GM18951 (cell line): ENCODE results near the gene ACSM2B.
"Not testable (repeated sequence)": the region's sequence is repeated elsewhere in the genome, so short reads cannot be mapped to it uniquely, and the experiment has no call there.

ENCODE experiments used
- POLR2A ChIP-seq: IDR thresholded peaks from 4 replicates; pipeline ENCODE4 v1.6.1; 2011; ENCODE audit warnings: mild to moderate bottlenecking; ENCODE audit not compliant: insufficient read length, insufficient read depth; ENCODE audit errors: extremely low read depth
- in situ Hi-C: fragments of 300-500 bp; cut with MboI; formaldehyde crosslinking; loops from one replicate; pipeline ENCODE4 v1.12.0; 2022; ENCODE audit warnings: low sequenced_read_pairs, mixed read lengths, inconsistent platforms; ENCODE audit not compliant: unreplicated experiment

Gene ACSM2B

DNA sequence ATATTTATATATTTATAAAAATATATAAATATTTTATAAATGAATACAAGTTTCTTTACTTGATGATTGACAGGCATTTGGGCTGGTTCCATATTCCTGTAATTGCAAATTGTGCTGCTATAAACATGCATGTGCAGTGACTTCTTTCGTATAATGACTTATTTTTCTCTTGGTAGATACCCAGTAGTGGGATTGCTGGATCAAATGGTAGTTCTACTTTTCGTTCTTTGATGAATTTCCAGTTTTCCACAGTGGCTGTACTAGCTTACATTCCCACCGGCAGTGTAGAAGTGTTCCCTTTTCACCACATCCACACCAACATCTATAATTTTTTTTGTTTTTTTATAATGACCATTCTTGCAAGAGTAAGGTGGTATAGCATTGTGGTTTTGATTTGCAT lies 7.8 kb downstream of the ACSM2B start:
- no peak for TF ChIP-seq POLR2A
- in situ Hi-C loops: no loop called here

DNA sequence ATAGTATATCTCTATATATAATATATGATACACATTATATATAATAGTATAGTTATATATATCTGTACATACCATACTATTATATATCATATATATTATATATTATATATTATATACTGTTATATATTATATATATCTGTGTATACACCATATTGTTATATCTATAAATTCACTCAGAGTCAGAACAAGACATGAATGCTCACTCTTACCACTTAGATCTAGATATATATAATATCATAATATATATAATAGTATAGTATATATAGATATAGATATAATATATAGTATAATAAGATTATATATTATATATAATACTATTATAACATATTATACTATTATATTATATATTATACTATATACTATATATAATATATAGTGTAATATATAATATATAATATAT lies 9.3 kb downstream of the ACSM2B start:
- no peak for TF ChIP-seq POLR2A
- in situ Hi-C loops: no loop called here

DNA sequence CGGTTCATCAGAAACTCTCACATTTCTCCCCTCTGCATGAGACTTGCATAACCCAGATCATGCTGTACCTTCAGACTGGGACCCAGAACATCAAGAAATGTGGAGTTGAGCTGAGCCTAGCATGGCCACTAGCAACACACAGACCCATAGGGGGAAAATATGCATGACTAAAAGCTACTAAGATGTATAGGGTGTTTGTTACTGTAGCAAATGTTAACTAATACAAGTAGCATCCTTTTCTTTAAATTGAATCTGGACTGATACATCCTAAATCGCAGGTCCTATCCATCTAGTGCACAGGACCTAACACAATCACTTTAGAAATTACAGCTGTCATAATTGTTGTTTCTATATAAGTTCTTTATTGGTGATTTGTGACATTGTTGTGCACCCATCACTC lies 10.8 kb downstream of the ACSM2B start:
- in situ Hi-C loops: not testable (repeated sequence)

DNA sequence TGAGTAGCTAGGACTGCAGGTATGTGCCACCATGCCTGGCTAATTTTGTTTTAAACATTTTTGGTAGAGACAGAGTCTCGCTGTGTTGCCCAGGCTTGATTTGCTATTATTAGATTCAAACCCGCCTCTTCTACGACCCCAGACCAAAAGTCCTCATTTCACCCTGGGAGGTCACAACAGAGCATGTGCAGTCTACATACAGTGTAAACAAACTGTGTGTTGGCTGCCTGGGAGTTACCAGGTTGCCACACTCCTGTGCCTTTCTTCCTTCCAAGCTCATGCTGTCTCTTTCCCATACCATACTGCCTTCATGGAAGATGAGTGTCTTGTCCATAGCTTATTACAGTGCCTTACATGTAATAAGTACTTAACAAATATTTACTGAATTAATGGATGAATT lies 11.9 kb downstream of the ACSM2B start:
- in situ Hi-C loops: not testable (repeated sequence)

DNA sequence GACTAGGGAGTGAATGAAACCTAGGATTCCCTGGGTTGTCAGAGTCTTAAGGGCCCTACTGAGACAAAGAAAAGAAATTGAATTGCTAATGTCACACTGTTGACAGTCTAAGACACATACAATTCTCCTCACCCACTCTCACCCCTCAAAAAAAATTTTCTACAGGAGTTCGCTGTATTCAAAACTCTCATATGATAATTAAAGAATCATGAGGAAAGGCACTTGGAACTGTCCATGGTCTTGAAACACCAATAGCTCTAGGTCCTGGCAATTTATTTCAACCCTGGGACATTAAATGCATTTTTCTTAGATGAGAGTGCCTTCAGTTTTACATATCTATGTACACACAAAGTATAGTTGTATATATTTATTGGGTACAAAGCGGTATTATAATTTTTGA lies 20.5 kb downstream of the ACSM2B start:
- in situ Hi-C loops: loop anchor here (5.0 kb wide), 1 partner anchor 88 kb away; no protein-coding TSS in a partner anchor

DNA sequence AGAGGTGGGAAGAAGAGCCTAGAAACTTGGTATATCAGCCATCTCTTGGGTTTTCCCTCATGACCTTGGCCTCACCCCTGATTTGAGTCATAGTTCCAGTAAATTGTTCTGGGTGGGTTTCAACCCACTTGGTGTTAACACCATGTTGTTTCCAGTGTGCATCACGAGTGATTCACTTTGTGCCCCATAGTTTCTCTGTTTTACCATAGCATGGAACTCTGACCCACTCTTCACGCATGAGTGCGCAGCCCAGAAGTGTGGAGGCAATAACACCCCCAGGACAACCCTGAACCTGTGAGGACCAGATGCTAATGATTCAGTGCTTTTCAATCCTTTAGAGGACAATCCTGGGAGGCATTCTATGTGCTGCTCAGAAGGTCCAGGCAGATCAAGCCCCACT lies 21.5 kb downstream of the ACSM2B start:
- in situ Hi-C loops: loop anchor here (5.0 kb wide), 1 partner anchor 87 kb away; no protein-coding TSS in a partner anchor

DNA sequence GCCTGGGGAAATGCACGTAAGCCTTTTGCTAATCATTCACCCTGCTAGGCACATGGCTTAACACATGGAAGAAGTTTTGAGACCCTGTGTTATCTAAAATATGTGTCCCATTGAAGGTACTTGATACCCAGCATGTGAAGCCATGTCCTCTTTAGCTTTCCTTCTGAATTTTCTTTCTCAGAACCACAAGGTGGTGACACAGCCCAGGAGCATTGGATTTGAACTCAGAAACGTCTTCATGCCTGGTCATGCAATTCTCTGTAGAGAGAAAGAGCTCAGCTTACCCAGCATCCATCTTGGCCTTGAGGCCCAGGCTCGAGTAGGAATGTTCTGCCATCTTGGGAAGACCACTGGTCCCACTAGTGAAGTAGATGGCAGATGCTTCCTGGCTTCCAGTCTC lies 22.7 kb downstream of the ACSM2B start:
- in situ Hi-C loops: not testable (repeated sequence)

DNA sequence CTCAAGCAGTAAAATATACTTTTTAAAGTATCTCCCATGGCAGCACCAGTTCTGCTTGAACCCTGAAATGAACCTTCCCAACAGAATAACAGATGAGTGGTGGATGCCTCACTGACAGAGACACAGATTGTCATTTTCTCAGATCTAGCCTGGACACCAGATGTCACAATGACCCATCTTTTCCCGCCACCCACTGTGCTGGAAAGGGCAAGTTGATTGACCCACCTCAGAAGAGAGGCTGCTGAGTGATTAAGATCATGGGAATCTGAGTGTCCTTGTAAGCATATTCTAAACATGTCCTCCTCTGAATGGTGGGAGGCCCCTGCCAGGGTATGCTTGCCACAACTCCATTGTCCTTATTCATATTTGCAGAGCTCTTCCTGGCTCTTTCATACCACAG lies 29.2 kb downstream of the ACSM2B start:
- in situ Hi-C loops: not testable (repeated sequence)

DNA sequence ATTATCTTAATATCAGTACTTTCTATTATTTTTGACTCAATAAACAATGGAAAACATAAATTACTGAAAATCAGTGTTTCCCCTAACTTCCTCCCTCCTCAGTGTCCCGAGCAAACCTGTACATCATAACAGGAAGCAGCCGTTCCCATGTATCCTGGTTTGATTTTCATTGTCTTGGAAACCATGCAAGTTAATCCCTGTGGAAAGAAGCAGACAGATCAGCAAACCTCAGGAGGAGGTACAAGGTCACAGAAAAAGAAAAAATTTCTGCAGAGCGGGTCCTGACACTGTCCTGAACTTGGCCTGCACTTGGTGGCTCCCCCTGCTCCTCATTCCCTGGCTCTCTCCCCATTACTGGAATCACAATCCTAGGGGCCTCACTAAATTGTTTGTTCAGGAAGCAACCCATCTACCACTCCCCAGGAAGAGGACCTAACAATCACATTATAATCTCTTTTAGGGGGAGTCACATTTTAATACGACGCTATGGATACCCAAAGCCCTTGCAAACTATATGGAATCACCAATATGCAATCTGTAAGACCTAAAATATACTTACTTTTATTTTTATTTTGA lies 29.8 kb downstream of the ACSM2B start:
- in situ Hi-C loops: not testable (repeated sequence)

DNA sequence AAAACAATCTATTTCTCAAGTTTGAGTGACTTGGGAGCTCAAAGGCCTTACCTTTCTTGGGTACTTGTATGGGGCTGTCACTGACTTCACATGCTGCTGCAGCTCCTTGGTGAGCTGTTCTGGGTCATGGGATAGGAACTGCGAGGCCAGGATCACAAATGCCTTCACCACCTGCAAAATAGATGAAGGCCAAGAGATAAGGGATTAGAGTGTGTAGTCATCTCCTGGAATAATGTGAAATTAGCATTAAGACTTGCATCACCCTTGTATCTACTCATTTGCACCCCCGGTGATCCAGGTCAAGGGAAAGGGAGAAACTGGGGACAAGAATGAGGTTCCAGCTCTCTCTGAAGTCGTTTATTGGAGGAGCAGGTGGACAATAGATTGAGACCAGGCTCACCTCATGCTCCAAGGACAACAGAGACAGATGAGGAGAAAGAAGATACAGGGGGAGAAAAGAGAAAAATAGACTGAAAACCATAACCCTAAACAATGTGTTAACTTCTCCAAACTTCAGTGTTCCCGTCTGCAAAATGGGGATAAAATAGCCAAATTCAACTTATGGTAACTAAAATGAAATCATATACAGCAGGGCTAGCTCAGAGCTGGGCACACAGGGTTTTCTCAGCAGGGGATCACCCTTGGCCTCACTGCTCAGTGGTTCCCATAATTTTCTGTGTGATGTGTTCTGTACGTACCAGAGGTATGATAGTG lies 35.4 kb downstream of the ACSM2B start:
- in situ Hi-C loops: not testable (repeated sequence)

DNA sequence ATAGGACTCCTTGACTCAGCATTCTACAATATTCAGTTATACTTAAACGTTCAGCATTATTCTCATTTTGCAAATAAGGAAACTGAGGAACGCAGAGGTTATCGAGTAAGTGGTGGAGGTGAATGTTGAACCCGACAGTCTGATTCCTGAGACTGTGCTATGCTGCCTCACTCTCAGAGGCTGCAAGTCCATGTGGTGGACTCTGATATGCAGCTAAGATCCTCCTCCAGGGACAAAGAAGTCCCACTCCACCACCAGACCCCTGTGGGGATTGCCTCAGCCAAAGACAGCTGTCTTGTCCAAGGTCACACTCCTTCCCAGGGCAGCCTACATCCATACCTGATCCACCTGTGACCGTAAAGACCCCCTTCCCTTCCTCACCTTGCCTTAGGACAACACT lies 37.5 kb downstream of the ACSM2B start:
- in situ Hi-C loops: no loop called here

DNA sequence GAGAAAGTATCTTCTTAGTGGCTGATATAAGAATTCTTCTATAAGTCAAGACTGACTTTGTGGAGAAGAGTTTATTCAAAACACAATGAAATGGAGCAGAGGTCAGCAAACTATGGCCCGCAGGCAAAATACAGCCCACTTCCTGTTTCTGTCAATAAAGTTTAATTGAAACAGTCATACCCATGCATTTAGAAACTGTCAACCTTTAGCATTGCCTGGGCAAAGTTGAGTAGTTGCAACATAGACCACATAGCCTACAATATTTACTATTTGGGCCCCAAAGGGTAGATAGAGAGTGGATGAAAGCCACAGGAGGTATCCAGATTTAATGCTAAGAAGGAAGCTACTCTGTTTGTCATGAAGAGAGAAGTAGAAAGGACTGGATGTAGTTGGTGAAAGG lies 38.0 kb downstream of the ACSM2B start:
- in situ Hi-C loops: no loop called here
- TF ChIP-seq POLR2A: no peak

More for the DNA sequence above, 37.5 kb downstream of the ACSM2B start:
- TF ChIP-seq POLR2A: no peak

DNA sequence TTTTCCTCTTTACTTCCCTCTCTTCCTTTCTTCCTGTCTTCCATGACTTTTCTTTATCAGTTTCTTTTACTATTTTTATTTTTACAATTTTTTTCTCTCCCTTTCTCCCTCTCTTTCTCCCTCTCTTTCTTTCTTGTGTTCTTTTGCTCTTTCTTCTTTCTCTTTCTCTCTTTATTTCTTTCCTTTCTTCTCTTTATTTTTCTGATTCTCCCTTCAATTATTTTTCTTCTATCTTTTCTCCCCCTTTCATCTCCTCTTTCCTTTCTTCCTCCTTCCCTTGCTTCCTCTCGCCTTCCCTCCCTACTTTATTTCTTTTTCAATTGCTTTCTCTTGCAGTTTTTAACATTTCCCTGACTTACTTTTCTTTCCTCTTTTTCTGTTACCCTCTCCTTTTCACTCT lies 39.5 kb downstream of the ACSM2B start:
- in situ Hi-C loops: not testable (repeated sequence)

DNA sequence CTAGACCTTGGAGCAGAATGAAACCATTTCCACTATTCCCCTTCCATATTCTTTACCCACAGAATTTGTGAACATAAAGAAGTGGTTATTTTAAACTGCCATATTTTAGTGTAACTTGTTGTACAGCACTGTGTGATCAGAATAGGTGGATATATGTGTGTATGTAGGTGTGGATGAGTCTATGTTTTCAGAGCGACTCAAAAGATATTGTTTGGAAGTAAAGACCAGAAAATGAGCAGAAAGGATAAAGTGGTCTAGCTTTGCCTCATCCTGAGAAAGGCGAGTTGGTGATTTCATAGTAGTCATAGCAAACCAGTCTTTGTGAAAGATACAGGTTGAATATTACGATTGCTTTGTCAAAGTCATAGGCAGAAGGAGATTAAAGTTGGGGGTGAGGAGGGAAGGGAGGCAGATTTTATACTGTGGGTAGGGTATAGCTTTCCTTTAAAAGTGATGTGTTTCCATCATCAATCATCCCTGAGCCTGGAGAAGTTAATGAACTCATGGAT lies 43.8 kb downstream of the ACSM2B start:
- in situ Hi-C loops: not testable (repeated sequence)

DNA sequence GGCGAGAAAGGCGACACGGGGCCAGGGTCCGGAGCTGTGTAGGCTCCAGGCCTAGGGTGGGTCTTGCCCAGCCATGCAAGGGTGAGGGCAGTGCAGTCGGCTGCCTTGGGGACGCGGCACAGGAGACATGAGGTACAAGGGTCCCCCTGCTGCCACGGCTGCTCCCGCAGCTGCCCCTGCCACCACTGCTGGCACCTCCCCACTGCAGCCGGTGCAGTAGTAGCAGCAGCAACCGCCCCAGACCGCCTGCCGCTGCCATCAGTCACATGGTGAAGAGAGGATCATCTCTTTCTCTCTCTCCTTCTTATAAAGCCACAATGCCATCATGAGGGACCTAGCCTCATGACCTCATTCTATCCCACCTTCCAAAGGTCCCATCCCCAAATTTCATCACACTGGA lies 44.4 kb downstream of the ACSM2B start:
- in situ Hi-C loops: not testable (repeated sequence)

DNA sequence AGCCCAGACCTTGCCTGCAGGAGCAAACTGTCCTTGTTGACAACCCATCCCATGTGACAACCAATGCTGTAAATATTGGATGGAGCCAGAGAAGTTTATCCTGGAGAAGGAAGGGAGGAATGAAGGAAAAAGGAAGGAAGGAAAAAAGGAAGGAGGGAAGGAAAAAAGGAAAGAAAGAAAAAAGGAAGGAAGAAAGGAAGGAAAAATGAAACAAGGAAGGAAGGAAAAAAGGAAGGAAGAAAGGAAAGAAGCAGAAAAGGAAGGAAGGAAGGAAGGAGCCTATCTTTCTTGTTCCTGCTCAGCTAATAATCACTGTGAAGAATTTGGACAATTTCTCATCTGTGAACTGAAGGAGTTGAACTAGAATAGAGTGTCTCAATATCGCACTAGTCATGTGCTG lies 56.1 kb downstream of the ACSM2B start:
- TF ChIP-seq POLR2A: no peak
- in situ Hi-C loops: no loop called here
